Nephron progenitor cell (in vitro differentiated cells): ENCODE measurements around the gene BLOC1S5.

Experiments
- DNase-seq: peaks from one replicate; pipeline ENCODE4 v3.0.0; 2021
- H3K27ac Mint-ChIP-seq: 2 replicates; pipeline ENCODE4 v1.8.0; 2021; ENCODE audit warnings: mild to moderate bottlenecking, moderate library complexity, mixed read lengths
- H3K27me3 Mint-ChIP-seq: 2 replicates; pipeline ENCODE4 v1.8.0; 2021; ENCODE audit warnings: mild to moderate bottlenecking, low read depth, mixed read lengths; ENCODE audit not compliant: poor library complexity
- H3K36me3 Mint-ChIP-seq: 2 replicates; pipeline ENCODE4 v1.8.0; 2021; ENCODE audit warnings: low read depth, mixed read lengths
- H3K4me1 Mint-ChIP-seq: 2 replicates; pipeline ENCODE4 v1.8.0; 2021; ENCODE audit warnings: mixed read lengths
- H3K4me3 Mint-ChIP-seq: 2 replicates; pipeline ENCODE4 v1.8.0; 2021; ENCODE audit warnings: mild to moderate bottlenecking, moderate library complexity, mixed read lengths
- H3K9me3 Mint-ChIP-seq: 2 replicates; pipeline ENCODE4 v1.8.0; 2021; ENCODE audit warnings: mild to moderate bottlenecking, moderate library complexity, mixed read lengths
- CTCF ChIP-seq: fragments of 200-600 bp; sonication (generic); IDR thresholded peaks from 2 replicates; pipeline ENCODE4 v1.5.0; 2021; ENCODE audit warnings: antibody characterized with exemption

BLOC1S5 gene

GRCh38 chr6:7974565-7974937 lies 89.6 kb downstream of the BLOC1S5 start:
- Mint-ChIP-seq H3K9me3 (peaks cover 20% of the 10 kb centered on the region), H3K4me3 (no peak overlapping the region), H3K4me1 (no peaks in the 10 kb centered on the region), H3K36me3 (peaks cover 9% of the 10 kb centered on the region), H3K27ac (no peak overlapping the region), H3K27me3 (no peaks in the 10 kb centered on the region)
- TF ChIP-seq CTCF, result no peak
- DNase-seq, result no peak

- Mint-ChIP-seq H3K4me1 (no peaks in the 10 kb centered on the region), H3K4me3 (no peak overlapping the region), H3K9me3 (peaks cover 22% of the 10 kb centered on the region), H3K27ac (no peak overlapping the region), H3K36me3 (peaks cover 15% of the 10 kb centered on the region), H3K27me3 (no peaks in the 10 kb centered on the region)
- DNase-seq, result no peak
- TF ChIP-seq CTCF, result no peak
Observed at GRCh38 chr6:7973584-7973983, 90.6 kb downstream of the BLOC1S5 start.

- H3K27me3 Mint-ChIP-seq, result peaks cover 2% of the 10 kb centered on the region
- H3K36me3 Mint-ChIP-seq, result peaks cover 11% of the 10 kb centered on the region
- H3K9me3 Mint-ChIP-seq, result peaks cover 17% of the 10 kb centered on the region
- DNase-seq, result no peak
- no peak for TF ChIP-seq CTCF
- no peak overlapping the region for H3K27ac Mint-ChIP-seq
- no peak overlapping the region for H3K4me3 Mint-ChIP-seq
- H3K4me1 Mint-ChIP-seq, result peaks cover 9% of the 10 kb centered on the region
Observed at GRCh38 chr6:7971499-7971898, 92.7 kb downstream of the BLOC1S5 start.

- H3K36me3 Mint-ChIP-seq, result peaks cover 11% of the 10 kb centered on the region
- H3K4me1 Mint-ChIP-seq, result peaks cover 9% of the 10 kb centered on the region
- peaks cover 2% of the 10 kb centered on the region for H3K27me3 Mint-ChIP-seq
- H3K9me3 Mint-ChIP-seq, result peaks cover 17% of the 10 kb centered on the region
- H3K27ac Mint-ChIP-seq, result no peak overlapping the region
- no peak for TF ChIP-seq CTCF
- H3K4me3 Mint-ChIP-seq, result no peak overlapping the region
- no peak for DNase-seq
Observed at GRCh38 chr6:7970616-7971015, 93.6 kb downstream of the BLOC1S5 start.
